ENCODE measurements around the gene REL.
"Not testable (repeated sequence)": the region's sequence is repeated elsewhere in the genome, so short reads cannot be mapped to it uniquely, and the experiment has no call there.

GRCh38 chr2:60905867-60906266 lies 24.5 kb downstream of the REL start:
- TF ChIP-seq CTCF (conservative IDR thresholded peaks at IDR 0.05; ENCODE audit: low read depth, low read length); EZH2 (IDR thresholded peaks at IDR 0.05; ENCODE audit: low read length, unreplicated experiment); EZH2phosphoT487 (IDR thresholded peaks at IDR 0.05; ENCODE audit: borderline replicate concordance, low read length): not testable (repeated sequence)

Data from PC-3 (cell line).